Liver (tissue), 9 donors: ENCODE data around the gene KCNQ1. TPM values are rescaled to one million over a fixed set of nuclear protein-coding genes. Genes with fewer than 3 reads are reported as not detected.
A peak's percentile ranks its signal among the peaks of the same experiment; 100 is the strongest.

Source experiments
- DNase-seq: peaks from one replicate; pipeline ENCODE4 v3.0.0-alpha.2; 2017; ENCODE audit warnings: low spot score
- H3K27ac ChIP-seq, 2 donors: one replicate each; pipeline ENCODE4 v1.7.0; 2013; ENCODE audit warnings: inconsistent platforms in 2 of 2, low read length in 2 of 2, control low read depth in 1 of 2, low read depth in 1 of 2, mild to moderate bottlenecking in 1 of 2
- H3K27me3 ChIP-seq, 4 donors: one replicate each; pipeline versions ENCODE4 v1.6.1 to v1.7.0; 2013; ENCODE audit warnings: low read length in 3 of 4, inconsistent platforms in 1 of 4, mild to moderate bottlenecking in 1 of 4, moderate library complexity in 1 of 4; ENCODE audit not compliant: control insufficient read depth in 4 of 4, insufficient read depth in 4 of 4
- H3K36me3 ChIP-seq, 4 donors: one replicate each; pipeline versions ENCODE4 v1.6.1 to v1.7.0; 2013; ENCODE audit warnings: low read length in 3 of 4, mild to moderate bottlenecking in 3 of 4, low read depth in 1 of 4, moderate library complexity in 1 of 4; ENCODE audit not compliant: control insufficient read depth in 4 of 4, insufficient read depth in 3 of 4
- H3K4me1 ChIP-seq, 4 donors: one replicate each; pipeline versions ENCODE4 v1.6.1 to v1.7.0; 2013; ENCODE audit warnings: low read length in 3 of 4, mild to moderate bottlenecking in 3 of 4, moderate library complexity in 1 of 4; ENCODE audit not compliant: control insufficient read depth in 4 of 4, insufficient read depth in 4 of 4
- H3K4me3 ChIP-seq, 3 donors: one replicate each; pipeline versions ENCODE4 v1.6.1 to v1.7.0; 2013; ENCODE audit warnings: low read length in 3 of 3, control low read depth in 1 of 3, low read depth in 1 of 3, mild to moderate bottlenecking in 1 of 3
- H3K9ac ChIP-seq, 2 donors: one replicate each; pipeline ENCODE4 v1.7.0; 2013; ENCODE audit warnings: low read length in 2 of 2, mild to moderate bottlenecking in 2 of 2, moderate library complexity in 2 of 2, control low read depth in 1 of 2, low read depth in 1 of 2
- H3K9me3 ChIP-seq, 4 donors: one replicate each; pipeline versions ENCODE4 v1.6.1 to v1.7.0; 2013; ENCODE audit warnings: low read length in 3 of 4; ENCODE audit not compliant: control insufficient read depth in 4 of 4
- ATF3 ChIP-seq: IDR thresholded peaks from 2 replicates; pipeline ENCODE4 v1.6.1; 2016; ENCODE audit warnings: antibody characterized with exemption
- CTCF ChIP-seq: fragments of 150-350 bp; IDR thresholded peaks from 2 replicates; pipeline ENCODE4 v1.5.1; 2017; ENCODE audit warnings: improper control_type of control experiment, low read depth, low read length; ENCODE audit not compliant: missing input control
- EGR1 ChIP-seq, 2 donors: IDR thresholded peaks; 2 replicates each; pipeline ENCODE4 v1.6.1; 2016 to 2018; ENCODE audit warnings: antibody characterized with exemption in 2 of 2, low read depth in 2 of 2
- FOXA1 ChIP-seq: IDR thresholded peaks from 2 replicates; pipeline ENCODE4 v1.6.1; 2016; ENCODE audit warnings: antibody characterized with exemption
- FOXA2 ChIP-seq: IDR thresholded peaks from 2 replicates; pipeline ENCODE4 v1.6.1; 2016; ENCODE audit warnings: antibody characterized with exemption
- GABPA ChIP-seq, 2 donors: IDR thresholded peaks in 1 of 2; conservative IDR thresholded peaks in 1 of 2; 2 replicates each; pipeline ENCODE4 v1.6.1; 2016; ENCODE audit warnings: antibody characterized with exemption in 2 of 2, mild to moderate bottlenecking in 1 of 2, moderate library complexity in 1 of 2
- HNF4A ChIP-seq, 2 donors: conservative IDR thresholded peaks; 2 replicates each; pipeline ENCODE4 v1.6.1; 2016; ENCODE audit warnings: antibody characterized with exemption in 2 of 2, mild to moderate bottlenecking in 2 of 2
- HNF4G ChIP-seq: IDR thresholded peaks from 2 replicates; pipeline ENCODE4 v1.6.1; 2016; ENCODE audit warnings: antibody characterized with exemption
- JUND ChIP-seq, 2 donors: IDR thresholded peaks; 2 replicates each; pipeline ENCODE4 v1.6.1; 2016; ENCODE audit warnings: antibody characterized with exemption in 2 of 2
- MAX ChIP-seq: IDR thresholded peaks from 2 replicates; pipeline ENCODE4 v1.6.1; 2016; ENCODE audit warnings: antibody characterized with exemption
- NR2F2 ChIP-seq: IDR thresholded peaks from 2 replicates; pipeline ENCODE4 v1.6.1; 2016; ENCODE audit warnings: antibody characterized with exemption
- RAD21 ChIP-seq, 2 donors: IDR thresholded peaks; 2 replicates each; pipeline ENCODE4 v1.6.1; 2016; ENCODE audit warnings: antibody characterized with exemption in 2 of 2, mild to moderate bottlenecking in 2 of 2
- REST ChIP-seq: IDR thresholded peaks from 2 replicates; pipeline ENCODE4 v1.6.1; 2016; ENCODE audit warnings: antibody characterized with exemption, mild to moderate bottlenecking
- RXRA ChIP-seq, 2 donors: IDR thresholded peaks; 2 replicates each; pipeline ENCODE4 v1.6.1; 2017 to 2018; ENCODE audit warnings: antibody characterized with exemption in 2 of 2, mild to moderate bottlenecking in 1 of 2
- SP1 ChIP-seq: IDR thresholded peaks from 2 replicates; pipeline ENCODE4 v1.6.1; 2018; ENCODE audit warnings: antibody characterized with exemption, mild to moderate bottlenecking
- TAF1 ChIP-seq: conservative IDR thresholded peaks from 2 replicates; pipeline ENCODE4 v1.6.1; 2016; ENCODE audit warnings: antibody characterized with exemption, mild to moderate bottlenecking
- YY1 ChIP-seq: IDR thresholded peaks from 2 replicates; pipeline ENCODE4 v1.6.1; 2016; ENCODE audit warnings: antibody characterized with exemption, mild to moderate bottlenecking
- ZBTB33 ChIP-seq: IDR thresholded peaks from 2 replicates; pipeline ENCODE4 v1.6.1; 2016; ENCODE audit warnings: antibody characterized with exemption
- WGBS: extraction: QIAGEN DNeasy Blood & Tissue Kit; methylation state at CpG from one replicate; pipeline ENCODE4 v1.1.7; 2013; 5-methylcytosine and 5-hydroxymethylcytosine counted together
- polyA plus RNA-seq, 2 donors: library from polyadenylated mRNA; stranded (reverse) in 1 of 2; unstranded in 1 of 2; fragments of 200-250 nt in 1 of 2; fragments of >200 nt in 1 of 2; fragmentation: Nextera tagmentation in 1 of 2; extraction: Ambion mirVana in 1 of 2; gene quantifications; one replicate each; pipeline versions ENCODE4 v1.2.1 to v1.2.3, GENCODE V29; 2013 to 2015
- total RNA-seq, 2 donors: library from RNA; depleted of rRNA; stranded (reverse); fragments of >200 nt; gene quantifications; one replicate each; pipeline ENCODE4 v1.2.3, GENCODE V29; 2014
- donor health status: healthy.
- donor health status: healthy.
- donor health status: healthy.
- donor health status: healthy.
- donor health status: healthy.

The KCNQ1 gene
- total and polyA plus RNA-seq, 4 donors: 0.31 to 2.2 (median 1.5) TPM

- no peaks in the 10 kb centered on the region for H3K4me1 ChIP-seq
- no peaks in the 10 kb centered on the region for H3K36me3 ChIP-seq
- 91% methylated on average over 33 of the region's 33 CpGs for WGBS
- H3K27me3 ChIP-seq: no peaks in the 10 kb centered on the region
- H3K27ac ChIP-seq: no peak overlapping the region
- H3K4me3 ChIP-seq: no peak overlapping the region
- no peaks in the 10 kb centered on the region for H3K9me3 ChIP-seq
- H3K9ac ChIP-seq: no peak overlapping the region
- peak; percentile 23 for DNase-seq
- TF ChIP-seq NR2F2: no peak
- TF ChIP-seq SP1: no peak
- no peak for TF ChIP-seq RXRA (IDR thresholded peaks at IDR 0.05)
- TF ChIP-seq EGR1 (IDR thresholded peaks at IDR 0.05; ENCODE audit: low read depth in 2 of 2): no peak
- TF ChIP-seq FOXA1: no peak
- TF ChIP-seq FOXA2: no peak
- no peak for TF ChIP-seq TAF1
- no peak for TF ChIP-seq ZBTB33
- no peak for TF ChIP-seq RAD21 (IDR thresholded peaks at IDR 0.05)
- TF ChIP-seq JUND (IDR thresholded peaks at IDR 0.05): no peak
- TF ChIP-seq HNF4A (conservative IDR thresholded peaks at IDR 0.05): no peak
- TF ChIP-seq MAX: no peak
- TF ChIP-seq ATF3: no peak
- no peak for TF ChIP-seq GABPA (IDR thresholded peaks at IDR 0.05 in 1 of 2, conservative IDR thresholded peaks at IDR 0.05 in 1 of 2)
These were observed 138.3 kb downstream of the KCNQ1 start for GRCh38 chr11:2582946-2583604.

GRCh38 chr11:2583605-2583958, 138.8 kb downstream of the KCNQ1 start:
- H3K27me3 ChIP-seq: no peaks in the 10 kb centered on the region
- no peaks in the 10 kb centered on the region for H3K36me3 ChIP-seq
- no peak for DNase-seq
- no peak overlapping the region for H3K27ac ChIP-seq
- H3K9ac ChIP-seq: no peak overlapping the region
- 94% methylated on average over 6 of the region's 6 CpGs for WGBS
- H3K9me3 ChIP-seq: no peaks in the 10 kb centered on the region
- TF ChIP-seq YY1 (no peak), SP1 (no peak), TAF1 (no peak), ZBTB33 (no peak), EGR1 (IDR thresholded peaks at IDR 0.05; ENCODE audit: low read depth in 2 of 2) (no peak), ATF3 (no peak), GABPA (IDR thresholded peaks at IDR 0.05 in 1 of 2, conservative IDR thresholded peaks at IDR 0.05 in 1 of 2) (no peak), JUND (IDR thresholded peaks at IDR 0.05) (no peak), FOXA2 (no peak), REST (no peak), CTCF (no peak), FOXA1 (no peak), MAX (no peak), RAD21 (IDR thresholded peaks at IDR 0.05) (no peak), RXRA (IDR thresholded peaks at IDR 0.05) (no peak), HNF4G (no peak), HNF4A (conservative IDR thresholded peaks at IDR 0.05) (no peak)
- no peak overlapping the region for H3K4me3 ChIP-seq
- H3K4me1 ChIP-seq: no peaks in the 10 kb centered on the region
